Upper lobe of right lung (tissue), 1 donor: ENCODE data around the gene ESPN. TPM values are rescaled to one million over a fixed set of nuclear protein-coding genes. Genes with fewer than 3 reads are reported as not detected.

Experiments
- ATAC-seq: fragments of 200-7000 bp; cut with Tn5 transposase; one replicate; pipeline ENCODE4 v1.9.1; 2020; ENCODE audit warnings: mild to moderate bottlenecking, moderate library complexity
- DNase-seq: peaks from one replicate; pipeline ENCODE4 v3.0.0-alpha.2; 2020
- H3K27ac ChIP-seq: fragments of 200-600 bp; one replicate; pipeline ENCODE4 v1.8.0; 2022
- H3K27me3 ChIP-seq: fragments of 200-600 bp; one replicate; pipeline ENCODE4 v1.8.0; 2022; ENCODE audit warnings: mild to moderate bottlenecking
- H3K36me3 ChIP-seq: fragments of 200-600 bp; one replicate; pipeline ENCODE4 v1.8.0; 2022
- H3K4me1 ChIP-seq: fragments of 200-600 bp; one replicate; pipeline ENCODE4 v1.8.0; 2022
- H3K4me3 ChIP-seq: fragments of 200-600 bp; one replicate; pipeline ENCODE4 v1.8.0; 2022; ENCODE audit warnings: mild to moderate bottlenecking
- H3K9me3 ChIP-seq: fragments of 200-600 bp; one replicate; pipeline ENCODE4 v1.8.0; 2022
- CTCF ChIP-seq: fragments of 200-600 bp; IDR thresholded peaks from one replicate; pipeline ENCODE4 v1.8.0; 2022; ENCODE audit warnings: antibody characterized with exemption
- intact Hi-C: fragments of 100-400 bp; cut with DNase I; formaldehyde crosslinking; loops from one replicate; pipeline ENCODE4 v1.11.0; 2022
- total RNA-seq: library from RNA; stranded (reverse); fragmentation: NEBNext Ultra II Directional; extraction: Animal tissue kit (Norgen Biotek cat#: 25700); gene quantifications from one replicate; pipeline ENCODE4 v1.2.1, GENCODE V29; 2021
- donor health status: DM: no; HTN: yes; CAD: no; lungs with severe emphysema.

The ESPN gene
- total RNA-seq, 1 donor from 2014 or later: 4.3 TPM

- Histone ChIP-seq H3K4me1 (no peaks in the 10 kb centered on the region), H3K27ac (no peak overlapping the region)
- DNase-seq: no peak
These were observed 43.4 kb downstream of the ESPN start for GRCh38 chr1:6467744-6468688.

GRCh38 chr1:6468729-6469461 lies 44.3 kb downstream of the ESPN start:
- no peak for ATAC-seq
- no peak for DNase-seq
- no peak for TF ChIP-seq CTCF
- Histone ChIP-seq H3K27ac (no peak overlapping the region), H3K27me3 (no peaks in the 10 kb centered on the region), H3K4me3 (no peak overlapping the region), H3K36me3 (no peaks in the 10 kb centered on the region), H3K4me1 (no peaks in the 10 kb centered on the region), H3K9me3 (no peaks in the 10 kb centered on the region)
- intact Hi-C loops: no loop called here

More at GRCh38 chr1:6467744-6468688, 43.4 kb downstream of the ESPN start:
- no peaks in the 10 kb centered on the region for H3K27me3 ChIP-seq
- no peak for ATAC-seq
- no peaks in the 10 kb centered on the region for H3K9me3 ChIP-seq
- intact Hi-C loops: no loop called here
- TF ChIP-seq CTCF: no peak
- no peak overlapping the region for H3K4me3 ChIP-seq
- H3K36me3 ChIP-seq: no peaks in the 10 kb centered on the region

- DNase-seq (no peak), ATAC-seq (no peak)
- H3K27me3 ChIP-seq: no peaks in the 10 kb centered on the region
- intact Hi-C loops: no loop called here
- H3K4me1 ChIP-seq: no peaks in the 10 kb centered on the region
- no peaks in the 10 kb centered on the region for H3K9me3 ChIP-seq
- H3K4me3 ChIP-seq: no peak overlapping the region
- H3K36me3 ChIP-seq: no peaks in the 10 kb centered on the region
- no peak for TF ChIP-seq CTCF
- H3K27ac ChIP-seq: no peak overlapping the region
These were observed 45.8 kb downstream of the ESPN start for GRCh38 chr1:6470132-6471085.

- Histone ChIP-seq H3K4me1 (no peaks in the 10 kb centered on the region), H3K27ac (peak overlapping the region; percentile 47), H3K27me3 (no peaks in the 10 kb centered on the region), H3K36me3 (no peaks in the 10 kb centered on the region), H3K4me3 (no peak overlapping the region), H3K9me3 (no peaks in the 10 kb centered on the region)
- ATAC-seq: no peak
- intact Hi-C loops: no loop called here
- no peak for TF ChIP-seq CTCF
- DNase-seq: no peak
These were observed 46.8 kb downstream of the ESPN start for GRCh38 chr1:6471086-6471969.
